Coronary artery (tissue), 2 donors: ENCODE data around the gene CKAP2L.

Experiments used
- DNase-seq: peaks from one replicate; pipeline ENCODE4 v3.0.0-alpha.2; 2017; ENCODE audit warnings: low spot score
- H3K27ac ChIP-seq, 2 donors: fragments of 200-600 bp; sonication (generic); one replicate each; pipeline ENCODE4 v1.5.1; 2016 to 2019
- H3K4me3 ChIP-seq: fragments of 200-600 bp; sonication (generic); 2 replicates; pipeline ENCODE4 v1.5.1; 2016; ENCODE audit warnings: mild to moderate bottlenecking, moderate library complexity
- CTCF ChIP-seq: fragments of 200-600 bp; sonication (generic); IDR thresholded peaks from one replicate; pipeline ENCODE4 v1.5.1; 2019; ENCODE audit warnings: antibody characterized with exemption

The CKAP2L gene

GRCh38 chr2:112693596-112693995, 70.8 kb downstream of the CKAP2L start:
- no peak for TF ChIP-seq CTCF
- DNase-seq: no peak
- Histone ChIP-seq H3K4me3 (no peak overlapping the region), H3K27ac (no peak overlapping the region)

- no peak for DNase-seq
- H3K27ac ChIP-seq: no peak overlapping the region
- no peak for TF ChIP-seq CTCF
Observed at GRCh38 chr2:112692918-112693317, 71.5 kb downstream of the CKAP2L start.

GRCh38 chr2:112692495-112692911, 71.9 kb downstream of the CKAP2L start:
- Histone ChIP-seq H3K4me3 (no peak overlapping the region), H3K27ac (peak overlapping the region in 1 of 2 donors; percentile 6)
- TF ChIP-seq CTCF: no peak
- no peak for DNase-seq

More at GRCh38 chr2:112692918-112693317, 71.5 kb downstream of the CKAP2L start:
- no peak overlapping the region for H3K4me3 ChIP-seq

GRCh38 chr2:112691881-112692281, 72.5 kb downstream of the CKAP2L start:
- DNase-seq: no peak
- Histone ChIP-seq H3K27ac (no peak overlapping the region), H3K4me3 (no peak overlapping the region)
- no peak for TF ChIP-seq CTCF

- peak; percentile 46 for TF ChIP-seq CTCF
- no peak for DNase-seq
- H3K4me3 ChIP-seq: peak overlapping the region; percentile 29
- H3K27ac ChIP-seq: no peak overlapping the region
Observed at GRCh38 chr2:112690853-112691401, 73.5 kb downstream of the CKAP2L start.

GRCh38 chr2:112688086-112688880, 76.1 kb downstream of the CKAP2L start:
- DNase-seq: no peak
- Histone ChIP-seq H3K27ac (no peak overlapping the region), H3K4me3 (no peak overlapping the region)
- no peak for TF ChIP-seq CTCF

GRCh38 chr2:112687522-112687921, 76.9 kb downstream of the CKAP2L start:
- Histone ChIP-seq H3K4me3 (no peak overlapping the region), H3K27ac (no peak overlapping the region)
- TF ChIP-seq CTCF: no peak
- no peak for DNase-seq
